Osteoblast (primary cell): ENCODE results near the gene RPLP1. TPM values are rescaled to one million over a fixed set of nuclear protein-coding genes. Genes with fewer than 3 reads are reported as not detected.

ENCODE experiments used
- DNase-seq: peaks from one replicate; pipeline ENCODE4 v3.0.0; 2011; ENCODE audit warnings: low spot score, mixed read lengths; ENCODE audit not compliant: insufficient read length; ENCODE audit errors: missing footprints
- H2AFZ ChIP-seq: 2 replicates; pipeline ENCODE4 v1.6.0; 2011; ENCODE audit warnings: mild to moderate bottlenecking, low read length
- H3K27ac ChIP-seq: 2 replicates; pipeline ENCODE4 v1.5.1; 2011; ENCODE audit warnings: mild to moderate bottlenecking, low read depth, low read length, moderate library complexity
- H3K27me3 ChIP-seq: 2 replicates; pipeline ENCODE4 v1.6.0; 2012; ENCODE audit warnings: mild to moderate bottlenecking, control low read depth, inconsistent platforms, low read length, moderate library complexity; ENCODE audit not compliant: insufficient read depth
- H3K36me3 ChIP-seq: 2 replicates; pipeline ENCODE4 v1.5.1; 2011; ENCODE audit warnings: mild to moderate bottlenecking, low read length, control low read depth, moderate library complexity; ENCODE audit not compliant: insufficient read depth
- H3K4me1 ChIP-seq: 2 replicates; pipeline ENCODE4 v1.5.1; 2011; ENCODE audit warnings: mild to moderate bottlenecking, low read length, control low read depth, moderate library complexity; ENCODE audit not compliant: insufficient read depth
- H3K4me2 ChIP-seq: 2 replicates; pipeline ENCODE4 v1.6.0; 2011; ENCODE audit warnings: mild to moderate bottlenecking, low read length; ENCODE audit not compliant: insufficient read depth
- H3K4me3 ChIP-seq: fragments of 200-600 bp; sonication (generic); 3 replicates; pipeline ENCODE4 v1.5.1; 2012; ENCODE audit warnings: mild to moderate bottlenecking, low read length, inconsistent platforms; ENCODE audit not compliant: insufficient read depth
- H3K79me2 ChIP-seq: 2 replicates; pipeline ENCODE4 v1.6.0; 2012; ENCODE audit warnings: mild to moderate bottlenecking, low read length, control low read depth, inconsistent platforms; ENCODE audit not compliant: insufficient read depth
- H3K9me3 ChIP-seq: 2 replicates; pipeline ENCODE4 v1.5.1; 2011; ENCODE audit warnings: low read depth, low read length, control low read depth
- H4K20me1 ChIP-seq: 2 replicates; pipeline ENCODE4 v1.6.0; 2012; ENCODE audit warnings: mild to moderate bottlenecking, low read length, control low read depth; ENCODE audit not compliant: insufficient read depth
- CTCF ChIP-seq: IDR thresholded peaks from 2 replicates; pipeline ENCODE4 v1.5.1; 2011; ENCODE audit warnings: mild to moderate bottlenecking, low read depth, low read length, moderate library complexity; ENCODE audit errors: extremely low read depth
- total RNA-seq: library from RNA; depleted of rRNA; stranded (reverse); fragments of >200 nt; gene quantifications from 2 replicates; pipeline ENCODE4 v1.2.3, GENCODE V29; 2012

Gene RPLP1
- total RNA-seq, 1 donor = 71.7 TPM

DNA sequence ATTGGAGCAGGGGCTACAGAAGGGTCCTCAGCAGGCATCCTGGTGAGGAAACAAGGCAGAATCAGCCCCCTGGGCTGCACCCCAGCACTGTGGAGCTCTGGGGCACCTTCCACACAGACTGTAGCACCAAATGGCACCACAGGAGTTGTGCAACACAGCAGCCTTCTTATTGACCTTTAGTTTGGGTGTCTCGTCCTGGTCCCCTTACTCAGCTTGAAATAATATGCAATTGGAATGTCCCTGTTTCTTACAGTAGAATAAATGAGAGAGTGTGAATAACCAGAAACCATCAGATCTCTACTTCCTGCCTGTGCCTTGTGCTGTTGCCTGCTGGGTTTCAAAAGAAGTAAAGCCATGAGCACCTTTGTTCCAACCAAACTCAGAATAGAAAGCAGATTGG is 44.5 kb downstream of the RPLP1 start:
- Histone ChIP-seq H3K36me3 (no peaks in the 10 kb centered on the region), H3K79me2 (no peaks in the 10 kb centered on the region), H3K27ac (no peak overlapping the region), H3K9me3 (no peaks in the 10 kb centered on the region), H3K4me1 (no peaks in the 10 kb centered on the region), H2AFZ (no peak overlapping the region), H4K20me1 (no peaks in the 10 kb centered on the region), H3K27me3 (peaks cover 10% of the 10 kb centered on the region), H3K4me3 (no peak overlapping the region), H3K4me2 (no peak overlapping the region)
- no peak for DNase-seq
- TF ChIP-seq CTCF = no peak

DNA sequence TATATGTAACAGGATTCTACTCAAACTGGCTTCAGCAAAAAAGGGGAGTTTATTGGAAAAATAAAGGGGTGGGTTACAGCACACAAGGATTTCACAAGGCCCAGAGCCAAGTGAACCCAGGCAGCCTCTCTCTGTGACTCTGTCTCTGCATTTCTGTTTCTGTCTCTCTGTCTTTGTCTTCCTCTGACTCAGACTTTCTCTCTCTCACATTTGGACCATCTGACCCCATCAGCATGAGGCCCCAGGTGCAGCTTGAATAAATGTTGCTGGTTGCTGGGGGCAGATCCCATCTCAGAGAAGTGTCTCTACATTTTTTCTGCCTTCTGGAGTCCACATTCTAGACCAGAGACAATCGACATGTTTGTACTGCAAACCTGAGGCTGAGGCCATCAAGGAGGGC is 45.0 kb downstream of the RPLP1 start:
- H2AFZ ChIP-seq = no peak overlapping the region
- no peaks in the 10 kb centered on the region for H3K79me2 ChIP-seq

GRCh38 chr15:69498282-69498681 is 45.7 kb downstream of the RPLP1 start:
- Histone ChIP-seq H2AFZ (no peak overlapping the region), H3K9me3 (no peaks in the 10 kb centered on the region), H3K36me3 (no peaks in the 10 kb centered on the region), H3K27me3 (peaks cover 12% of the 10 kb centered on the region), H3K4me1 (no peaks in the 10 kb centered on the region), H3K4me3 (no peak overlapping the region), H3K79me2 (no peaks in the 10 kb centered on the region), H4K20me1 (no peaks in the 10 kb centered on the region), H3K27ac (no peak overlapping the region), H3K4me2 (no peak overlapping the region)
- DNase-seq = no peak
- TF ChIP-seq CTCF = no peak

More for the DNA sequence above, 45.0 kb downstream of the RPLP1 start:
- Histone ChIP-seq H3K27me3 (peaks cover 10% of the 10 kb centered on the region), H4K20me1 (no peaks in the 10 kb centered on the region), H3K27ac (no peak overlapping the region), H3K4me1 (no peaks in the 10 kb centered on the region), H3K4me2 (no peak overlapping the region), H3K9me3 (no peaks in the 10 kb centered on the region), H3K4me3 (no peak overlapping the region), H3K36me3 (no peaks in the 10 kb centered on the region)
- TF ChIP-seq CTCF = no peak
- DNase-seq = no peak

GRCh38 chr15:69498987-69499386 is 46.4 kb downstream of the RPLP1 start:
- Histone ChIP-seq H2AFZ (no peak overlapping the region), H3K27ac (no peak overlapping the region), H4K20me1 (no peaks in the 10 kb centered on the region), H3K27me3 (peaks cover 15% of the 10 kb centered on the region), H3K4me1 (no peaks in the 10 kb centered on the region), H3K79me2 (no peaks in the 10 kb centered on the region), H3K4me2 (no peak overlapping the region), H3K4me3 (no peak overlapping the region), H3K36me3 (no peaks in the 10 kb centered on the region), H3K9me3 (no peaks in the 10 kb centered on the region)
- no peak for TF ChIP-seq CTCF
- DNase-seq = no peak
